ENCODE measurements around the gene COPS8. TPM values are rescaled to one million over a fixed set of nuclear protein-coding genes. Genes with fewer than 3 reads are reported as not detected.

COPS8 gene
- total RNA-seq, 1 experiment from 2014 or later: 51.0 TPM

- no peak for TF ChIP-seq ATF2 (CRISPR knock-in tag; IDR thresholded peaks at IDR 0.05; ENCODE audit: borderline replicate concordance, low read depth)
Measured at GRCh38 chr2:237073552-237073951, 12.1 kb upstream of the COPS8 start (continued).

- no peak overlapping the region for H3K4me3 Mint-ChIP-seq
- DNase-seq (ENCODE audit: low spot score) (no peak), ATAC-seq (no peak)
- ChIA-PET CTCF (no interaction called here), POLR2A (no interaction called here)
- H3K36me3 Mint-ChIP-seq: no peaks in the 10 kb centered on the region
- no peaks in the 10 kb centered on the region for H3K4me1 Mint-ChIP-seq
- H3K27ac Mint-ChIP-seq: no peak overlapping the region
- peaks cover 10% of the 10 kb centered on the region for H3K9me3 Mint-ChIP-seq
- TF ChIP-seq TEAD4 (CRISPR knock-in tag; IDR thresholded peaks at IDR 0.05) (no peak), MXD4 (CRISPR knock-in tag; IDR thresholded peaks at IDR 0.05; ENCODE audit: borderline replicate concordance) (no peak), ZSCAN18 (CRISPR knock-in tag; IDR thresholded peaks at IDR 0.05) (no peak), CDX4 (CRISPR knock-in tag; IDR thresholded peaks at IDR 0.05; ENCODE audit: borderline replicate concordance) (no peak), E2F5 (CRISPR knock-in tag; IDR thresholded peaks at IDR 0.05) (no peak), ELF4 (CRISPR knock-in tag; IDR thresholded peaks at IDR 0.05; ENCODE audit: low read depth) (no peak), ZNF232 (CRISPR knock-in tag; IDR thresholded peaks at IDR 0.05) (no peak), ZNF396 (CRISPR knock-in tag; IDR thresholded peaks at IDR 0.05; ENCODE audit: borderline replicate concordance) (no peak), ZMAT4 (CRISPR knock-in tag; IDR thresholded peaks at IDR 0.05) (no peak), RORB (CRISPR knock-in tag; IDR thresholded peaks at IDR 0.05) (no peak), ETV6 (CRISPR knock-in tag; IDR thresholded peaks at IDR 0.05) (no peak), NR1H2 (CRISPR knock-in tag; IDR thresholded peaks at IDR 0.05) (no peak), MLX (CRISPR knock-in tag; IDR thresholded peaks at IDR 0.05) (no peak), ERG (CRISPR knock-in tag; IDR thresholded peaks at IDR 0.05) (no peak), FOXK1 (CRISPR knock-in tag; IDR thresholded peaks at IDR 0.05) (no peak), NR3C1 (CRISPR knock-in tag; conservative IDR thresholded peaks at IDR 0.05; ENCODE audit: low read depth) (no peak), OVOL2 (CRISPR knock-in tag; IDR thresholded peaks at IDR 0.05; ENCODE audit: borderline replicate concordance) (no peak)
- TF ChIP-seq, protein P1, sequence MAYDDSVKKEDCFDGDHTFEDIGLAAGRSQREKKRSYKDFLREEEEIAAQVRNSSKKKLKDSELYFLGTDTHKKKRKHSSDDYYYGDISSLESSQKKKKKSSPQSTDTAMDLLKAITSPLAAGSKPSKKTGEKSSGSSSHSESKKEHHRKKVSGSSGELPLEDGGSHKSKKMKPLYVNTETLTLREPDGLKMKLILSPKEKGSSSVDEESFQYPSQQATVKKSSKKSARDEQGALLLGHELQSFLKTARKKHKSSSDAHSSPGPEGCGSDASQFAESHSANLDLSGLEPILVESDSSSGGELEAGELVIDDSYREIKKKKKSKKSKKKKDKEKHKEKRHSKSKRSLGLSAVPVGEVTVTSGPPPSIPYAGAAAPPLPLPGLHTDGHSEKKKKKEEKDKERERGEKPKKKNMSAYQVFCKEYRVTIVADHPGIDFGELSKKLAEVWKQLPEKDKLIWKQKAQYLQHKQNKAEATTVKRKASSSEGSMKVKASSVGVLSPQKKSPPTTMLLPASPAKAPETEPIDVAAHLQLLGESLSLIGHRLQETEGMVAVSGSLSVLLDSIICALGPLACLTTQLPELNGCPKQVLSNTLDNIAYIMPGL (CRISPR knock-in tag; IDR thresholded peaks at IDR 0.05): no peak
- H3K27me3 Mint-ChIP-seq (ENCODE audit: low read depth): no peaks in the 10 kb centered on the region; the same call in 1 of the 2 replicates
Measured at GRCh38 chr2:237074211-237074993, 11.3 kb upstream of the COPS8 start.

All from WTC11 (cell line).